Activated CD4-positive, alpha-beta T cell treated with anti-CD3 and anti-CD28 coated beads, Interleukin-2, amount 10 ng/mL, durations not matched to agents 24 days and 14 days (primary cell): ENCODE data around the gene ADAM15. TPM values are rescaled to one million over a fixed set of nuclear protein-coding genes. Genes with fewer than 3 reads are reported as not detected.

Experiments
- DNase-seq: peaks from one replicate; pipeline ENCODE4 v3.0.0; 2022
- H3K27ac Mint-ChIP-seq: one replicate; pipeline ENCODE4 v1.8.0; 2022; ENCODE audit warnings: mild to moderate bottlenecking, mixed read lengths
- H3K27me3 Mint-ChIP-seq: one replicate; pipeline ENCODE4 v1.8.0; 2022; ENCODE audit warnings: mixed read lengths
- H3K36me3 Mint-ChIP-seq: one replicate; pipeline ENCODE4 v1.8.0; 2022; ENCODE audit warnings: low read depth, mild to moderate bottlenecking, mixed read lengths
- H3K4me1 Mint-ChIP-seq: one replicate; pipeline ENCODE4 v1.8.0; 2021; ENCODE audit warnings: mixed read lengths
- H3K4me3 Mint-ChIP-seq: one replicate; pipeline ENCODE4 v1.8.0; 2022; ENCODE audit warnings: mild to moderate bottlenecking, moderate library complexity, mixed read lengths
- H3K9me3 Mint-ChIP-seq: one replicate; pipeline ENCODE4 v1.8.0; 2021; ENCODE audit warnings: mixed read lengths
- intact Hi-C: fragments of 100-400 bp; cut with micrococcal nuclease; formaldehyde crosslinking; loops from one replicate; pipeline ENCODE4 v1.15.1; 2023
- total RNA-seq: library from RNA; stranded (reverse); gene quantifications from 2 replicates; pipeline ENCODE4 v1.2.3, GENCODE V29; 2022

Gene ADAM15
- total RNA-seq, 1 donor from 2014 or later, result 84.5 TPM

DNA sequence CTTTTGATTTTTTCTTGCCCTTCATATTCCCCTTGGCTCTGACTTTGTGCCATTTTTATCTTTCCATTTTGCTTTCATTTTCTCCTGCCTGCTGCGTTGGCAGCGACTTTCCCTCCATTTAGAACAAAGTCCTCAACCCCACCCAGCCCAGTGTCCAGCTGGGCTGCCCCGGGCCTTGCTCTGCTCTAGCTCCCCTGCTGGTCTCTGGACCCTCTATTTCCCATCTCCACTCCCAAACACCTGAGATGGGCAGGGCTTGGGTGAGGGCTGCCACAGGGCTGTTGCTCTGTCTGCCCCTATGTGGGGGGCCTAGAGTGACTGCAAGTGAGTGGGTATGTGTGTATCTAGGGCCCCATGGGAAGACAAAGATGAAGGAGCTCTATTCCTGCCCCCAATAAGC, 7.3 kb upstream of the ADAM15 start:
- Mint-ChIP-seq H3K4me1 (peaks cover 17% of the 10 kb centered on the region), H3K36me3 (no peaks in the 10 kb centered on the region), H3K27ac (no peak overlapping the region), H3K27me3 (peaks cover 6% of the 10 kb centered on the region), H3K9me3 (no peaks in the 10 kb centered on the region), H3K4me3 (no peak overlapping the region)
- intact Hi-C loops, result no loop called here
- no peak for DNase-seq

DNA sequence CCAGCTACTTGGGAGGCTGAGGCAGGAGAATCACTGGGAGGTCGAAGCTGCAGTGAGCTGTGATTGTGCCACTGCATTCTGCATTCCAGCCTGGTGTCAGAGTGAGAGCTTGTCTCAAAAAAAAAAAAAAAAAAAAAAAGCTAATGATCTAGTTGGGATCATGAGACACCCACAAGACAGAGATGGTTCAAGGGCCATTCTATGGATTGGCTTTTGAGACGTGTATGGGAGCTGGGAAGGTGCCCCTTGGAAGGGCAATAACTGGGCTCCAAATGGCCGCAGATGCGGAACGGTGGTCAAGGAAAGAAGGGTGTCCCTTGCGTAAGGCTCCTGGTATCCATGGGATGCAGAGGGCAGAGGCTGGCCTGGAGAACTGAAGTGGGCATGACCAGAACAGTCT, 6.8 kb upstream of the ADAM15 start:
- intact Hi-C loops, result no loop called here
- no peak overlapping the region for H3K4me3 Mint-ChIP-seq
- H3K4me1 Mint-ChIP-seq, result peaks cover 17% of the 10 kb centered on the region
- DNase-seq, result no peak
- no peak overlapping the region for H3K27ac Mint-ChIP-seq
- peaks cover 6% of the 10 kb centered on the region for H3K27me3 Mint-ChIP-seq
- no peaks in the 10 kb centered on the region for H3K9me3 Mint-ChIP-seq
- H3K36me3 Mint-ChIP-seq, result no peaks in the 10 kb centered on the region

DNA sequence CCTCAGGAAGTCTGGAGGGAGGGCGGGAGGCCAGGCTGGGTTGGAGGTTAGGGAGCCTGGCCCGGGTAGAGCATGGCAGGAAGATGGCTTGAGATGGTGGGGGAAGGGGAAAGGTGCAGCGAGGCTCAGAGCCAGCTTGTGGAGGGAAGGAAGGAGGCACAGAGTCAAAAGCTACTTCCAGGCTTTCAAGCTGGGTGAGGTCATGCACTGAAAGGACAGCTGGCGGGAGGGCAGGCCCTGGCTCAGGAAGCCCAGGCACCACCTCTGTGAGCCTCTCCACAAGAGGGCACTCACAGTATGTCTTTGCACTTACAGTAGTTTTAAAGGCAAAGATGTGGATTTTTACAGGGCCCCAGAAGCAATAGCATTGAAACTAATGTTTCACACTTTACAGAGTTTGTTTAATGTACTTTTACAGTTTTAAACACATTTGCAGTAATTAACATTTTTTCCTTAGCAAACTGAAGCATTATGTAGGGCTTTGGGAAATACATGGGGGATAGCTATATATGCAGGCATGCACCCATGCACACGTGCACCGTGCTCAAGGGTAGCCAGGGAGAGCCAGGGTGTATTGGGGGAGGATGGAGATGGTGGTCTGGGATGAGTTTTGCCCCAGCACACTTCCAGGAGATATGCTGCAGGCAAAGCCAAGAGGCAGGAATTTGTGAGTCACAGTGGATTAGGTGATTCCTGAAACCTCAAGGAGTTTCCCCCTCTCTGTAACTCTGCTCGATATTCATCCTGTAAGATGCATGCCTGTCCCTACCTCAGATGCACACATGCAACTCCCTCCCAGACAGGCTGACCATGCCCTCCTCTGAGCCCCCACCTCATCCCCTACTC, 6.1 kb upstream of the ADAM15 start:
- intact Hi-C loops, result loop anchor here (1.0 kb wide), 2 partner anchors 16 to 39 kb away; no protein-coding TSS in a partner anchor
- Mint-ChIP-seq H3K4me3 (no peak overlapping the region), H3K9me3 (no peaks in the 10 kb centered on the region), H3K27me3 (peaks cover 6% of the 10 kb centered on the region), H3K36me3 (no peaks in the 10 kb centered on the region), H3K27ac (no peak overlapping the region), H3K4me1 (peaks cover 22% of the 10 kb centered on the region)
- DNase-seq, result peak; percentile 90

DNA sequence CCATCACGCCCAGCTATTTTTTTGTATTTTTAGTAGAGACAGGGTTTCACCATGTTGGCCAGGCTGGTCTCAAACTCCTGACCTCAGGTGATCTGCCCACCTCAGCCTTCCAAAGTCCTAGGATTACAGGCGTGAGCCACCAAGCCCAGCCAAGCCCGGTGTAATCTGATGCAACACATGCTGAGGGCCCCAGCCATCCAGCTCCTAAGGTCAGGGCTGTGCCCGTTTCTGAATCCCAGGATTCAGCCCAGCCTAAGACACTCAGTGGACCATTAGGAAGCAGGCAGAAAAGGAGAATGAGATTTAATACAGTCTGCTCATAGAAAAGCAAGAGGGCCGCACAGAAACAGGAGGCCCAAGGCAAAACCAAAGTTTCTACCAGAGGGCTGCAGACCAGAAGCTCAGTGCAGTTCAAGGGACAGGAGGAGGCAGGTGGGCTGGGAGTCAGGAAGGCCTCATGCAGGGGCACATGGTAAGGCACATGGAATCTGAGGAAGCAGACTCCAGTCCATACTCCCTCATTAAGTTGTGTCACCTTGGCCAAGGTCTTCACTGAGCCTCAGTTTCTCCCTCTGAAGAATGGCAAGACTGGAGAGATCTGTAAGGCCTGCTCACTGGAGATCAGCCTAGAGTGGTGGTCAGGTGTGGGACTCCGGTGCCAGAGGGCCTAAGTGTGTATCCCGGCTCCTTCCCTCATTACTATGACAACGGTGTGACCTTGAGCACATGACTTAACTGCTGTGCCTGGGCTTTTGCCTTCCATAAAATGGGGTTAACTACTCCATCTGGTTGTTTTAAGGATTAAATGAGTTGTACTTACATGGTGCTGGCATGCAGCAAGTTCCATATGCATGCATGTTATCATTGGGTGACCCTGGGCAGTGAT, 2.4 kb upstream of the ADAM15 start:
- Mint-ChIP-seq H3K36me3 (no peaks in the 10 kb centered on the region), H3K27ac (no peak overlapping the region), H3K27me3 (no peaks in the 10 kb centered on the region), H3K4me1 (peaks cover 39% of the 10 kb centered on the region), H3K4me3 (no peak overlapping the region), H3K9me3 (no peaks in the 10 kb centered on the region)
- no peak for DNase-seq
- intact Hi-C loops, result no loop called here

DNA sequence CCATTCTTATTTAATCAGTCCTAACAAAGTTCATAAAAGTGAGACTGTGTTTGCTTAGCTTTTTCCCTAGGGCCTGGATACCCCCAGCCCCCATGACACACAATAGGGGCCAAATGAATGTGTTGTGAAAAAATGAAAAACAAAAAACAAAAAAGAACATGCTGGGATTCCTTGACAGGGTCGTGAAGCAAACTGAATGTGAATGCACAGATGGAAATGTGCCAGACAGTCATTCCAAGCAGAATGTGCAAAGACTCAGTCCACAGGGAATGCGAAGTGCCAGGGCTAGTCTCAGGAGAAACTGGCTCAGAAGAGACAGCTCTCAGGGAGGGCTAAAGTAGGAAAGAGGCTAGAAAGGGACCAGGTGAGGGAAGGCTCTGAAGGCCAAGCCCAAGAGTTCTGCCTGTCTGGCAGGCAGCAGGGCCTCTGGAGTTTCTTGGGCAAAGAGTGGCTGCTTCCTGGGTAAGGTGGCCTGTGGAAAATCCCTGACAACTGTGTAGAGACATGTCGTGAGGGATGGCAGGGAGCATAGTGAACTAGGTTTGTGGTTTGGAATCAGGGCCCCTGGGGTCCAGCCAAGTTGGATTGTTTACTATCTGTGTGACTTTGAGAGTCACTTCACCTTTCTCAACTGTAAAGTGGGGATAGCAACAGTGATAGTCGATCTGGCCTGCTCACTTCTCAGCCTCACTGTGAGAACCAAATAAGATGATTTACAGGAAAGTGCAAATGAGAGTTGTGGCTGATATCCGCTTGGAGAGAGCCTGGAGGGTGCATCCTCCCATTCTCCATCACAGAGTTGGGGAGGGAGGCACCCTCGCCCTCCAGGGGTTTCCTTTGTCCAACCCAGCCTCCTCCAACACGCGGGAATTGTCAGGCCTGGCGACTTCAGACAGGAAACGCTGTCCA, 1.2 kb upstream of the ADAM15 start:
- DNase-seq, result peak; percentile 67
- Mint-ChIP-seq H3K27me3 (no peaks in the 10 kb centered on the region), H3K4me3 (peak overlapping the region; percentile 88), H3K9me3 (no peaks in the 10 kb centered on the region), H3K4me1 (peaks cover 29% of the 10 kb centered on the region), H3K36me3 (no peaks in the 10 kb centered on the region), H3K27ac (peak overlapping the region; percentile 89)
- intact Hi-C loops, result loop anchor here (1.0 to 2.0 kb wide), 3 partner anchors 33 to 67 kb away; partner anchors contain the start of gene FLAD1

DNA sequence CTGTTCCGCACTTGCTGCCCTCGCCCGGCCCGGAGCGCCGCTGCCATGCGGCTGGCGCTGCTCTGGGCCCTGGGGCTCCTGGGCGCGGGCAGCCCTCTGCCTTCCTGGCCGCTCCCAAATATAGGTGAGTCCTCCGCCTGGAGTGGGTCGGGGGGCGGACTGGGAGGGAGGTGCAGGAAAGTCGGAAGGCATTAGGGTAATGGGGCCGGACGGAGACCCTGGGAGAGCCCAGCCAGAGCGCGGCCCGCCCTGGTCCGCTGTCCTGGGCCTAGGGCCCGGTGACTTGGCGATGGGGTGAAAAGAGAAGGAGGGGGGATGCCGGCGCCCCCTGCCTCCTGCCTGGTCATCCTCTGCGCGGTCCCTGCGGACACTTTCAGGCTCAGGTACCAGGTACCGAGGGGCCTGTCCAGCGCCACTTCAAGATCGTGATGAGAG, 243 bp downstream of the ADAM15 start:
- H3K9me3 Mint-ChIP-seq, result no peaks in the 10 kb centered on the region

DNA sequence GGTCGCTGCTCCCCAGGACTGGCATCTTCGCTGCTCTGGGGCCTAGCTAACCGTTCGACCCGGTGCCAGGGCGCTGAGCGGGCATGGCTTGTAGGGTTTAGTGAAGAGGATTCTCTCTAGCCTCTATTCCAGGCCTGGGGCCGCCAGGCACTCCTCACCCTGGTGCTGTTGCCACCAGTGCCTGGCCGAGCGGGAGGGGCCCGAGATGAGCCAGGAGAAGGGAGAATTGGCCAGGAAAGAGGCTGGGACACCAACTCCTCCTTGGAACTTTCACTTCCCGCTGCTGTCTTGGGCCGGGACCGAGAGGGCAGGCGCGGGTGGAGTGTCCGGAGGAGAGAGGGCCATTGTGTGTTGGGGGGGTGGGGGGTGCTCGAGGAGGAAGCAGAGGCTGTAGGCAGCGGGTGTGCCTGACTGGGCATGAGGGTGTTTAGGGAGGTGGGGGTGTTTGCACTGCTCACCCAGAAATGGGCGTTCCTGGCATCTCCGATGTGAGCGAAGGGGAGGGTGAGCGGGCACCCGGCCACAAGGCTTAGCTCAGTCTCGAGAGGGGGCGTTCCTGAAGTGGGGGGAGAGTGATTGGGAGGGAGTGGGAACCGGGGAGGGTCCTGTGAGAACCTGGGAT, 772 bp downstream of the ADAM15 start:
- no peaks in the 10 kb centered on the region for H3K9me3 Mint-ChIP-seq
- peaks cover 22% of the 10 kb centered on the region for H3K4me1 Mint-ChIP-seq
- H3K27me3 Mint-ChIP-seq, result no peaks in the 10 kb centered on the region
- peaks cover 11% of the 10 kb centered on the region for H3K36me3 Mint-ChIP-seq
- peak; percentile 81 for DNase-seq
- intact Hi-C loops, result loop anchor here (1.0 to 2.0 kb wide), 3 partner anchors 9 to 69 kb away; partner anchors contain the start of gene FLAD1
- H3K27ac Mint-ChIP-seq, result peak overlapping the region; percentile 66
- H3K4me3 Mint-ChIP-seq, result peak overlapping the region; percentile 87

More for the DNA sequence above, 243 bp downstream of the ADAM15 start:
- Mint-ChIP-seq H3K27me3 (no peaks in the 10 kb centered on the region), H3K27ac (no peak overlapping the region), H3K4me1 (peaks cover 22% of the 10 kb centered on the region), H3K36me3 (peaks cover 9% of the 10 kb centered on the region), H3K4me3 (peak overlapping the region; percentile 87)
- intact Hi-C loops, result loop anchor here (2.0 kb wide), 2 partner anchors 33 to 69 kb away; partner anchors contain the start of gene FLAD1
- DNase-seq, result no peak

DNA sequence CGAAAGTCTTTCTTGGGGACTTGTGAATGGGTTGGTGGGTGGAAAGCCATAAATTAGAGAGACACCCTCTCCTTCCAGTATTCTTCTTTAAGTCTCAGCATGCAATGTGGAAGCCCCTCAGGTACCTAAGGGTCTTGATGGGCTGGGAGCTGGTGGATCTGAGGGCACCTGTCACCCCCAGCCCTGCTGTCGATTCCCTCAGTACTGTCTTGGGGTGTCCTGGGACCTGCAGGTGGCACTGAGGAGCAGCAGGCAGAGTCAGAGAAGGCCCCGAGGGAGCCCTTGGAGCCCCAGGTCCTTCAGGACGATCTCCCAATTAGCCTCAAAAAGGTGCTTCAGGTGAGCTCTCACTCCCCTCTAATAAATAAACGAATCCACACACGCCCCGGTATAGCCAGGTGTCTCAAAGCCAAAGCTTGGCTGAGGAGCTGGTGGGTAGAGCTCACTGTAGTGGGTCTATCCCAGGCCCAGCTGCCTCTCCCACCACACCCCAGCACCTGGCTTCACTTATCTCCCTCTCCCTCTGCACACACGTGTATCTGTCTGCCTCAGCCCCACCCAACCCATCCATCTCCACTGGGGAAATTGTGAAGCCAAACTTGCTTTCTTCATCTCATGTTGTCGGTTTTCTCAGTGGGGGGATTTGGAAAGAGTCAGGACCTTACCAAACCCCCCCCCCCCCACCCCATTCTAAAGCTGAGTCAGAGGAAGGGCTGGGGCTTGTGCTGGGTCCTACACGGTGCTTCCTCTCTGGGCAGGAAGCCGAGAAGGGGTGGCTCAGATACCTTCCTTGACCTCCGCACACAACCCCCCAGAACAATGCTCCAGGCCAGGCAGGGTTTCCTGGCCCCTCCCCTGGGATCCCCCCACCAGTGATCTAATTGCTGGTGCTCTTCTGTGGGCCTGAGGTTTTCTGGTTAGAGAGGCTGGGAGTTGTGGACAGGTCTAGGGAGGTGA, 1.6 kb downstream of the ADAM15 start:
- peak overlapping the region; percentile 40 for H3K27ac Mint-ChIP-seq
- H3K4me3 Mint-ChIP-seq, result peak overlapping the region; percentile 87
- H3K9me3 Mint-ChIP-seq, result no peaks in the 10 kb centered on the region
- intact Hi-C loops, result loop anchor here (1.0 kb wide), 1 partner anchor 9 kb away; no protein-coding TSS in a partner anchor
- H3K36me3 Mint-ChIP-seq, result peaks cover 15% of the 10 kb centered on the region
- H3K27me3 Mint-ChIP-seq, result no peaks in the 10 kb centered on the region
- peaks cover 22% of the 10 kb centered on the region for H3K4me1 Mint-ChIP-seq
- peak; percentile 76 for DNase-seq

DNA sequence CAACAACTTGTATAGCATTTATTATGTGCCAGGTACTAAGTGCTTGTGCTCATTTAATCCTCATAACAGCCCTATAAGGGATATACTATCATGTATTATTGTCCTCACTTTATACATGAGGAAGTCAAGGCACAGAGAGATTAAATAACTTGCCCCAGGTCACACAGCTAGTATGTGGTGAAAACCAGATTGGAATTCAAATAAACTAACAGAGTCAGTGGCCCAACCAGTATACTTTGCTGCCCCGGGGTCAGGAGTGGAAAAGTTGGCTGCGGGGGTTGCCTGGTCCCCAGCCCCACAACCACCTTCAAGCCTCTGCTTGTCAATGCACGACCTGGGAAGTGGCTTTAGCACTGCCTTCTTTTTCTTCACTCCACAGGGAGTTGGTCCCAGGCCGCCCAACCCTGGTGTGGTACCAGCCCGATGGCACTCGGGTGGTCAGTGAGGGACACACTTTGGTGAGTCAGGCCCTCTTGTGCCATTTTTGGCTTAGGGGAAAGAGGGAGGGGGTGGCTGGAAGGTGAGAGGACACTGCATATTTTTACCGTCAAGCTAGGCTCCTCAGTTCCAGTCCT, 2.5 kb downstream of the ADAM15 start:
- H3K4me1 Mint-ChIP-seq, result peaks cover 22% of the 10 kb centered on the region
- no peaks in the 10 kb centered on the region for H3K27me3 Mint-ChIP-seq
- peaks cover 20% of the 10 kb centered on the region for H3K36me3 Mint-ChIP-seq
- intact Hi-C loops, result no loop called here
- DNase-seq, result no peak
- H3K27ac Mint-ChIP-seq, result peak overlapping the region; percentile 40
- peak overlapping the region; percentile 71 for H3K4me3 Mint-ChIP-seq
- no peaks in the 10 kb centered on the region for H3K9me3 Mint-ChIP-seq

DNA sequence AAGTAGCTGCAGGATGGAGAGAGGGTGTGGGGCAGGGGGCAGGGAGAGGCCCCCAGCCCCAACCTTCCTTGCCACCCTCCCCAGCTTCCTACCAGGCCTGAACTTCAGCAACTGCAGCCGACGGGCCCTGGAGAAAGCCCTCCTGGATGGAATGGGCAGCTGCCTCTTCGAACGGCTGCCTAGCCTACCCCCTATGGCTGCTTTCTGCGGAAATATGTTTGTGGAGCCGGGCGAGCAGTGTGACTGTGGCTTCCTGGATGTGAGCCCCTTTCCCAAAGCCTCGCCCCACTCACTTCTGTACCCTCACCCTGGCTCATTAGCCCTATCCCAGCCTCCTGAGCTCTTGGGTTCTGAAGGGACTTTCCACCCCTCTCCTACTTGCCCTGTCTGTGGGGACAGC, 6.0 kb downstream of the ADAM15 start:
- Mint-ChIP-seq H3K27me3 (no peaks in the 10 kb centered on the region), H3K9me3 (no peaks in the 10 kb centered on the region), H3K27ac (no peak overlapping the region), H3K36me3 (peaks cover 30% of the 10 kb centered on the region), H3K4me1 (peaks cover 18% of the 10 kb centered on the region), H3K4me3 (no peak overlapping the region)
- intact Hi-C loops, result no loop called here
- DNase-seq, result no peak

DNA sequence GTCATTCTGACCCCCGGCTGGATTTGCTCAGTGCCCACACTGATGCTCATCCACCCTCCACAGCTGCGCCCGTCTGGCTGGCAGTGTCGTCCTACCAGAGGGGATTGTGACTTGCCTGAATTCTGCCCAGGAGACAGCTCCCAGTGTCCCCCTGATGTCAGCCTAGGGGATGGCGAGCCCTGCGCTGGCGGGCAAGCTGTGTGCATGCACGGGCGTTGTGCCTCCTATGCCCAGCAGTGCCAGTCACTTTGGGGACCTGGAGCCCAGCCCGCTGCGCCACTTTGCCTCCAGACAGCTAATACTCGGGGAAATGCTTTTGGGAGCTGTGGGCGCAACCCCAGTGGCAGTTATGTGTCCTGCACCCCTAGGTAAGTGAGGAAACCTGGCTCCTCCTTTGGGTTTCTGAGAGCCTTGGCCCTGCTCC, 6.7 kb downstream of the ADAM15 start:
- no peaks in the 10 kb centered on the region for H3K27me3 Mint-ChIP-seq
- peaks cover 15% of the 10 kb centered on the region for H3K4me1 Mint-ChIP-seq
- H3K36me3 Mint-ChIP-seq, result peaks cover 30% of the 10 kb centered on the region
- DNase-seq, result no peak
- no peaks in the 10 kb centered on the region for H3K9me3 Mint-ChIP-seq
- H3K4me3 Mint-ChIP-seq, result no peak overlapping the region
- intact Hi-C loops, result no loop called here
- H3K27ac Mint-ChIP-seq, result no peak overlapping the region
